ENCODE data around the gene MYBPC2. TPM values are rescaled to one million over a fixed set of nuclear protein-coding genes. Genes with fewer than 3 reads are reported as not detected.
"Not testable (repeated sequence)": the region's sequence is repeated elsewhere in the genome, so short reads cannot be mapped to it uniquely, and the experiment has no call there.

The MYBPC2 gene
- total RNA-seq, 2 donors from 2014 or later, result not detected

DNA sequence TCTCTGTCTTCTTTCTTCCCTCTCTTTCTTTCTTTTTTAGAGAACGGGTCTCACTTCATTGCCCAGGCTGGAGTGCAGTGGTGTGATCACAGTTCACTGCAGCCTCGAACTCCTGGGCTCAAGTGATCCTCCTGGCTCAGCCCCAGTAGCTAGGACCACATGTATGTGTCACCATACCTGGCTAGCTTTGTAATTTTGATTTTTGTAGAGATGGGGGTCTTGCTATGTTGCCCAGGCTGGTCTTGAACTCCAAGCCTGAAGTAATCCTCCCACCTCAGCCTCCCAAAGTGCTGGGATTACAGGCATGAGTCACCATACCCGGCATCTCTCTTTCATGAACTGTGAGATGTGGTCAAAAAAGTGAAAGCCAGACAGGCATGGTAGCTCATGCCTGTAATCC lies 40.6 kb downstream of the MYBPC2 start:
- DNase-seq; intact Hi-C loops (cut with DNase I); ATAC-seq: not testable (repeated sequence)

DNA sequence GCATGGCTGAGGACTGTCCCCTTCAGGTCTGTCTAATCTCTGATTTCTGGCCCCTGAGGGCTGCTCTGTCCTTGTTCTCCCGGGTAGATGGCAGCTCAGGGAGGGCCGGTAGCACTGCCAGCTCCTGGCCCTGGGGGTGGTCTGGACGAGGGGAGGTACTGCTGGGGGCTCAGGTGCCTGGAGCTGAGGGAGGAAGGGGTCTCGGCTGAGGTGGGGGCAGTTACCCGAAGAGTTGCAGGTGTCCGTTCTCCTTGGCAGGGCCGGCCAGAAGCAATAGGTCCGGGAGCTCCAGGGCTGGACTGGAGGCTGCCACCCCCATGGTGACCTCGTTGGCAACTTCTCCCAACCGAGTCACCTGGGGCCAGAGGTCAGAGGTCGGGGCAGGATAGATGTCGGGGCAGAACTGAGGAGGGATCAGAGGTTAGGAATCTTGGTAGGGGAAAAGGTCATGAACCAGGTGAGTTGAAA lies 42.4 kb downstream of the MYBPC2 start:
- intact Hi-C loops (cut with DNase I), result no loop called here

DNA sequence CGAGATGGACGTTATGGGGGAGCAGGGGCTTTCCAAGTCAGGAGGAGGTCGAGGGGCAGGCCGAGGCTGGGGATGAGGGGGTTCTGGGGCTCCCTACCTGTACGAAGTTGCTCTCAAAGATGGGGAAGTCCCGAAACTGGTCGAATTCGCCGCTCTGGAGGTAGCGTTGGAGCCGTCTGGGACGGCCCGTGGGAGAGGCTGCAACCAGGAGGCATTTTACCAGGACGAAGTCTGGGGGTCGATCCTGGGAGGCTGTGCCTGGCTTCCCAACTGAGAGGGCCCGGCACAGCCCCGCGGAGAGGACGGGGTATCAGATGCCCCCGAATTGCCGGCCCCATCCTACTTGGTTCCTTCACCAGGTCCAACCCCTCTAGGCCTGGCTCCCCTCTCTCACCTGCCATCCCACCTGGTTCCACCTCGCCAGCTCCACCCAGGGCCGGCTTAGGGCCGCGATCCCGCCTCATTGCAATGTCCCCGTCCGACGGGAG lies 43.1 kb downstream of the MYBPC2 start:
- DNase-seq (no peak), ATAC-seq (no peak)

More for the DNA sequence above, 42.4 kb downstream of the MYBPC2 start:
- no peak for DNase-seq
- no peak for ATAC-seq

DNA sequence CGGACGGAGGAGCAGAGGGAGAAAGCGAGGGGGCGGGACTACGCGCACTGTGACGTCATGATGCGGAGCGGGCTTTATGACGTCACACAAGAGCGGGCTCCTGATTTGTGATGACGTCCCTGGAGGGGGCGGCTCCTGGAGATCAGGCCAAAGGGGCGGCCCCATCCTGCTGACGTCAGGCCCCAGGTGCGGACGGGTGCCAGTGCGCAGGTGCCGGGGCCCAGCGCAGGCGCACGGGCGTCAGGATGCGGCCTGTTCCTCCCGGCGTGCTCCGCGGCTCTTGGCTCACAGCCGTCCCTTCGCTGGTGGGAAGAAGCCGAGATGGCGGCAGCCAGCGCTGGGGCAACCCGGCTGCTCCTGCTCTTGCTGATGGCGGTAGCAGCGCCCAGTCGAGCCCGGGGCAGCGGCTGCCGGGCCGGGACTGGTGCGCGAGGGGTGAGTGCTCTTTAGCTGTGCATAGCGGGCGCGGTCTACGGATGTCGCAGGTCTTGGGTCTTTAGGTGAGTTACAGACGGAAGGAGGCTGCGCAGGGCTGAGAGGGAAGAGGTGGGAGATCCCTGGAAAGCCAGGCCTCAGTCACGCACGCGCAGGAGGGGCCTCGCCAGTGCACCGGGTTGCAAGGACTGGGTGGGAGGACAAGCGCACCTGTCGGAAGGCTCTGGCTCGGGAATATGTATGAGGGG lies 43.7 kb downstream of the MYBPC2 start, which contains the start of the genes EMC10 and GARIN5A:
TSS of gene EMC10 (plus strand) at position 284 of the 683 bp plus-strand sequence. CDS start at position 322, 38 bp downstream.
TSS of gene GARIN5A (minus strand) at position 625 of the 683 bp plus-strand sequence. CDS start at position 165, 460 bp downstream.
- DNase-seq, result peak; percentile 92
- intact Hi-C loops (cut with DNase I), result no loop called here
- peak; percentile 96 to 97 for ATAC-seq

More for the DNA sequence above, 43.1 kb downstream of the MYBPC2 start:
- intact Hi-C loops (cut with DNase I), result no loop called here

DNA sequence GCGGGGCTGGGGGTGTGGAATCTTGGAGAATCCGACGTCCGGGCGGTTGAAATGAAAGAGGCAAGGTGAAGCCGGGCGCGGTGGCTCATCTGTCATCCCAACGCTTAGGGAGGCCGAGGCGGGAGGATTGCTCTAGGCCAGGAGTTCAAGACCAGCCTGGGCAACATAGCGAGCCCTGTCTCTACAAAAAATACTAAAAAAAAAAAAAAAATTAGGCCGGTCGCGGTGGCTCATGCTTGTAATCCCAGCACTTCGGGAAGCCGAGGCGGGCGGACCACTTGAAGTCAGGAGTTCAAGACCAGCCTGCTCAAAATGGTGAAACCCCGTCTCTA lies 44.2 kb downstream of the MYBPC2 start:
- DNase-seq (no peak), ATAC-seq (no peak)
- intact Hi-C loops (cut with DNase I), result no loop called here

DNA sequence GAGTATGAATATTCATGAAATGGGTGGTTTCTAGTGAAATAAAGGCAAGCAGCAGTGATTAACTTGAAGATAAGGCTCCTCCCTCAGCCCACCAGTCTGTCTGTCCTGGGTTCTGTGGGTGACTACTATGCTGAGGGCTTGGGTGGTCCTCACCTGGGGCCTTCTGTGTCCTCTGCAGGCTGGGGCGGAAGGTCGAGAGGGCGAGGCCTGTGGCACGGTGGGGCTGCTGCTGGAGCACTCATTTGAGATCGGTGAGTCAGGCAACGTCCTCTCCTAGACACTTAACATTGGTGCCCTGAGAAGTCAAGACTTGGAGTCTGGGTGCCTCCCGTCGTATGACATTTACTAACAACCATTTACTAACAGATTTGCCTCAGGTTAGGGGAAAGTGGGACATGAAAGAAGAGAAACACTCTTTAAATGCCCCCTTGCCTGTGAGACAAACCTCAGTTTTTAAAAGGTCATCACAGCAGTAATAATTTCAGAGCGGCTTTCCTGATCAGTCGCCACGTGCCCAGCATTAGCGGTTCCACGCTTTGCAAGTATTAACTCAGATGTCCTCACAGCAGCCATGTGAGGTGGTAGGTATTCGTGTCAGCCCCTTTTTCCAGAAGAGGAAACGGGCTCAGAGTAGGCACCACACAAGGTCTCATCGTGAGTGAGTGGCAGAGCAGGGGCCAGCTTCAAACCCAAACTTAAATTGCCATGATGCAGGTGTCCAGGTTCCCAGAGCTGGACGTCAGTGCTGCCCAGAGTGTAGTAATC lies 45.2 kb downstream of the MYBPC2 start:
- intact Hi-C loops (cut with DNase I), result no loop called here
- DNase-seq (no peak), ATAC-seq (no peak)

DNA sequence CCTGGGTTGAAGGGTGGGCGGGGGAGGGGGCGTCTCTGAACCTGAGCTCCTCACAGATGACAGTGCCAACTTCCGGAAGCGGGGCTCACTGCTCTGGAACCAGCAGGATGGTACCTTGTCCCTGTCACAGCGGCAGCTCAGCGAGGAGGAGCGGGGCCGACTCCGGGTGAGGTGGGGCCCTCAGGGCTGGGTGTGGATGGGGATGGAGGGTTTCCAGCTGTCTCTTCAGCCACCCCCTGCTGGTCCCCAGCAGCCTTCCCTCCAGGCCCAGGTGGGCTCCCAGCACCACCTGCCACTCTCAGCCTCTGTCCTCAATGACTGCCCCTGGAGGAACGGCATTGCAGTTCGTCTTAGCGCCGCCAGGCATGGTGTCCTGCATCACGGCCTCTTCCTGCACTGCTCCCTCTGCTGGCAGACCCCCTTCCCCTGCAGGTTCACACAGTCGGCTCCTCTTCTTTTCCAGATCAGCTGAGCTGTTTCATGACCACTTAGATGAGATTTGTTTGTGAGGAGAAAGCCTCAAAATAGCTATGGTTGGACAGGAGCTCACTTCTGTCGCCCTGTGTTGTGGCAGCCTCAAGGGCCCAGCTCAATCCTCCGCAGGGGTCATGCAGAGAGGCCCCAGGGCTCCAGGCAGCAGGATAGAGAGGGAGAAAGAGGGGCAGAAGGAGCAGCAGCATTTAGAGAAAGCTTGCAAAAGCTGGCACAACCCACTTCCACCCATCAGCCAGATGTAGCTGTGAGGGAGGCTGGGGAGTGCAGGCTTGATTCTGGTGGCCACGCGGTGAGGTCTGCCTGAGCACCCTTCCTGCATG lies 46.4 kb downstream of the MYBPC2 start:
- intact Hi-C loops (cut with DNase I), result no loop called here
- ATAC-seq (no peak), DNase-seq (no peak)

DNA sequence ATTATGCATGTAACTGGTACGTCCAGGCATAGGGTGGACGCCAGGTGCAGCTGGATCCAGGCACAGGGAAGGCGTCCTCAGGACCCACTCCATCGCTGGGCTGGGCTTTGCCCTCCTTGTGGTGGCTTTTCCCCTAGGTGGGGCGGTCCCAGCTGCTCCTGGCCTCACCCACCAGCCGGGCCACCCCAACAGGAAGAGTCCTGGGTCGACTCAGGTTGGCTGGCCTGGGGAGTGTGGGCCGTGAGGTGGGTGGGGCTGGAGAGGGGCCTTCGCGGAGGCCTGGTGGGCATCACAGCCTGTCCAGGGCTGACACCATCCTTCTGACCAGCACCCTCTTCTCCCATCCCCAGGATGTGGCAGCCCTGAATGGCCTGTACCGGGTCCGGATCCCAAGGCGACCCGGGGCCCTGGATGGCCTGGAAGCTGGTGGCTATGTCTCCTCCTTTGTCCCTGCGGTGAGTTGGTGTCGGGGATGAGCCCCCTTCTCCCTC lies 47.1 kb downstream of the MYBPC2 start:
- ATAC-seq (no peak), DNase-seq (no peak)
- intact Hi-C loops (cut with DNase I), result no loop called here

DNA sequence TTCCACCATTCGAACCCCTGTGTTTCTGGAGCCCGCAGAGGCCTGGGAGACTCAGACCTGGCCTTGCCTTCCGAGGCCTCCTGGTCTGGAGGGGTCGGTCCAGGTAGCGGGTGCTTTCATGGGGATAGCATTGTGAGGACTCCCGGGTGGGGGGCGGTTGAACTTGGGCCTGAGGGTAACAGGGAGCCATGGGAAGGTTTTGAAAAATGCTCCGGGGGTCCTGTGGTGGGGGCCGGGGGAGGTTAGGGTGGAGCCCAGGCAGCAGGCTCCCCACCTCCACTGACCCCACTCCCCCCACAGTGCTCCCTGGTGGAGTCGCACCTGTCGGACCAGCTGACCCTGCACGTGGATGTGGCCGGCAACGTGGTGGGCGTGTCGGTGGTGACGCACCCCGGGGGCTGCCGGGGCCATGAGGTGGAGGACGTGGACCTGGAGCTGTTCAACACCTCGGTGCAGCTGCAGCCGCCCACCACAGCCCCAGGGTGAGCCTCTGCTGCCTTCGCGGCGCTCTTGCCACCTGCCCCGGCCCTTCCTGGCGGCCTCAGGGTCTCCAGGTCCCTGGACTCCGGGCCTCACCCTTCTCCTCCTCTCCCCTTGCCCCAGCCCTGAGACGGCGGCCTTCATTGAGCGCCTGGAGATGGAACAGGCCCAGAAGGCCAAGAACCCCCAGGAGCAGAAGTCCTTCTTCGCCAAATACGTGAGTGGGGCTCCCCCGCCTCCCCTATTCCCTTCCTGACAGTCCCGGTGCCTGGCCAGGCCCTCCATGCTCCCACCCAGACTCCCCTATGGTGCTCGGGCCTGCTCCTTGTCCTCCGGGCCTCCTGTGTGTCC lies 47.8 kb downstream of the MYBPC2 start:
- no peak for ATAC-seq
- intact Hi-C loops (cut with DNase I), result no loop called here
- DNase-seq, result no peak

DNA sequence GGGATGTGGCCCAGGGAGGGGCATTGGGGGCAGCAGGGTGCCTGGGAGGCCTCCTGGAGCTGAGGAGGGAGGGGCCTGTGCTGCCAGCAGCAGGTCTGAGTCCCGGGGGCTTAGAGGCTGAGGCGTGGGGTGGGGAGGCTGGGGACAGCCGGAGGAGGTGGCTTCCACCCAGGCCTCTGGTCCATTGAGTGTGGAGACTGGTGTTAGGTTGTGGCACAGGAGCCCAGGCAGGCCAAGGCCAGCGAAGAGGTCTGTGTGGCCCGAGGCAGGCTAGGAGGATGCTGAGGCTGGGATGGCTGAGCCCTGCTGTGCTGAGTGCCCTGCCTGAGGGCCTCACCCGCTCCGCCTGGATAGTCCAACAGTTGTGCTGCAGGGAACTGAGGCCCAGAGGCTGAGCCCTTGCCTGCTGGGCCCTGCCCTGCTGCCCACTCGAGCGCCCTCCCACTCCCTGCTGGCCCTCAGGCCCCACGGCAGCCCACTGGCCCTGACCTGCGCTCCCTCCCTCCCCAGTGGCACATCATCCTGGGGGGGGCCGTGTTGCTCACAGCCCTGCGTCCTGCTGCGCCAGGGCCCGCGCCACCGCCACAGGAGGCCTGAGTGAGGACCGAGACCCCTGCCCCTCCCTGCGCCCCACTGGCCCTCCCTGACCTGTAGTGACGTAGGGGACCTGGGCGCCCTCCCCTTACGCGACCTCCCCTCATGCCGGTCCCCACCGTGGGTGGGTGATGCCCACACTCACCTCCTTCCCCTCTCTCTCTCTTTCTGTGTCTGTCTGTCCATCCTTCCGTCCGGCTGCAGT lies 48.9 kb downstream of the MYBPC2 start:
- DNase-seq (no peak), ATAC-seq (no peak)
- intact Hi-C loops (cut with DNase I), result no loop called here

DNA sequence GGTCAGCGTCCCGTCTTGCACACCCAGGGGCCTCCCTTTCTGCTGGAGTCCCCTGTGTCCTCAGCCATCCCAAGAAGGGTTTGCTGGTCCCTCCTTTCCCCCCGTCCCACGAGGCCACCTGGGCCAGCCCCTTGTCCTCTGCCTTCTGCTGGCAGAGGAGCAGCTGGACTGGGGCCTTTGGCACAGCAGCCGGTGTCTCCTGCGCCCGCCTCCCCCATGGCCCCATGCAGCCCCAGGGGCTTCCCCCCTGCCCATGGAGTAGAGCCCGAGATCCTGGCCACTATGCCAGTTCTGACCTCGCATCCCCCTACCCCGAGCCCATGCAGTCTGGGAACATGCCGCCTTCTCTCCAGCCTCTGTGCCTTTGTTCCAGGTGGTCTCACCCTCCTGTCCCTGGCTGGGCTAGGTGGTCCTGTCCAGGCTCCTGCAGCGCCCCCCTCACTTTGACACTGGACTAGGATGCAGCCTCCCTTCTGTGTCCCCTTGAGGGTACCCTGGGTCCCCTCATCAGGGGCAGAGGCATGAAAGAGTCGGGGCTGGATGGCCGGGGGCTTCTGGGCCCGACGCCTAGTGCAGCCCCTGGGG lies 49.7 kb downstream of the MYBPC2 start:
- ATAC-seq (no peak), DNase-seq (no peak)
- intact Hi-C loops (cut with DNase I), result no loop called here

DNA sequence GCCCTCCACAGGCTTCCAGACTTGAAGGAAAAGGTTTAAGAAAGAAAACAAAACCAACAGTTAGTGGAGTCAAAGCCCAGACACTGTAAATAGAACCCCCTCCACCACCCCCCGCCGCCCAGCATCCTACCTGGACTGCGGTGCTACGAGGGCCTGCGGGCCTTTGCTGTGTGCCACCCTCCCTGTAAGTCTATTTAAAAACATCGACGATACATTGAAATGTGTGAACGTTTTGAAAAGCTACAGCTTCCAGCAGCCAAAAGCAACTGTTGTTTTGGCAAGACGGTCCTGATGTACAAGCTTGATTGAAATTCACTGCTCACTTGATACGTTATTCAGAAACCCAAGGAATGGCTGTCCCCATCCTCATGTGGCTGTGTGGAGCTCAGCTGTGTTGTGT lies 50.2 kb downstream of the MYBPC2 start:
- intact Hi-C loops (cut with DNase I), result no loop called here
- DNase-seq (no peak), ATAC-seq (no peak)

DNA sequence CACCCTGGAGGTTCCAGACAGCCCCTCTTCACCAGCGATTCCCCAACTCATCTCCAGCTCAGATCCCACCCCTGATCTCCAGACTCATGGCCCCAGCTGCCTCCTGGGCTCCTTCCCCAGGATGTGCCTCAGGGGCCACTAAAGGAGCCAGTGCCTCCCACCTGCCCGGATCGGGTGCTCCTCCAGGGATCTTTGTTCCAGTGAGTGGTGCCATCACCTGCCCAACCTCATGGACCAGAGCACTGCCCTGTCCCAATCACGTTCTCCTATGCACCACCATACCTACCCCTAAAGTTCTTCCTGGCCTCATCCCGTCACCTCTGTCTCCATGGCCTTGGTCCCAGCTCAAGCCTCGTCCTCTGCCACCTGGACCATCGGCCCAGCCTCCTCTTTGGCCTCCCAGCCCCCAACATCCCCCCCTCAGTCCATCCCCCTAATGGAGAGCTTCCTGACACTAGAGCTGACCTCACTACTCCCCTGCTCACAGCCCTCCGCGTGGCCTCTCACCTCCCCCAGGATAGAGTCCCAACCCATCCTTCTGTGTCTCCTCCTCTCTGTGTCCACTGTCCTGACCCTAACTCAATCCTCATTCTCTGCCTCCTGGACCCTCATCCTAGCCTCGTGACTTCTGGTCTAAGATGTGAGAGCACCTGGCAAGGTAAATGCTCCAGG lies 52.7 kb downstream of the MYBPC2 start:
- DNase-seq, result no peak

DNA sequence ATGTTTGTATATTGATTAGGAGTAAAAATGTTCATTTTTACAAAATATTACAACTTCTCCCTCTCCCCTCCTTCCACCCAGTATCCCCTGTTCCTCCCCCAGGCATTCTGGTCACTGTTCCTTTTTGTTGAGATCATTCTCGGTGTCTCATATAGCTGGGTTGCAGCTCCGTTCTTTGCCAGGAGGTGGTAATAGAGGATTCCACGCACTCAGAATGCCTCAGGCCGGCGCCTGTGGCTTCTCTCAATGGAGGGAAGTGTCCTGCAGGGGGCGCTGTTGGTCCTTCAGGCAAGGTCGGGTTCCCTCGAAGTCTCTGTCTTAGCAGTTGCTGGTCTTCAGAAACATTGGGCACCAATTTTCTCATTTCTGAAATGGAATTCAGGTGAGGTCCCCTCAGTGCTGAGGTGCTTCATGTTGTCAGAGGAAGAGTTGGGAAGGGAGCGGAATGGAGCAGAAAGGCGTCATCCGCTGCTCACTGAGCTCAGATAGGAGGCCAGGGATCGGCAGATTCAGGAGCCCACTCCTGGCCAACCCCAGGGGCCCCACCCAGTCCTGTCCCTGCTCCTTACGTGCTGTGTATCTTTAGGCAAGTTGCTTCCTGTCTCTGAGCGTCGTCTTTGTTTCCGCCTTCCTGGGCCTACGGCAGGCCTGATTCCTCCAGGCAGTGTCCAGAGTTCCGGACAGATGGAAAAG lies 54.3 kb downstream of the MYBPC2 start:
- intact Hi-C loops (cut with DNase I), result no loop called here
- DNase-seq (no peak), ATAC-seq (no peak)

More for the DNA sequence above, 52.7 kb downstream of the MYBPC2 start:
- intact Hi-C loops (cut with DNase I), result no loop called here
- ATAC-seq, result no peak

DNA sequence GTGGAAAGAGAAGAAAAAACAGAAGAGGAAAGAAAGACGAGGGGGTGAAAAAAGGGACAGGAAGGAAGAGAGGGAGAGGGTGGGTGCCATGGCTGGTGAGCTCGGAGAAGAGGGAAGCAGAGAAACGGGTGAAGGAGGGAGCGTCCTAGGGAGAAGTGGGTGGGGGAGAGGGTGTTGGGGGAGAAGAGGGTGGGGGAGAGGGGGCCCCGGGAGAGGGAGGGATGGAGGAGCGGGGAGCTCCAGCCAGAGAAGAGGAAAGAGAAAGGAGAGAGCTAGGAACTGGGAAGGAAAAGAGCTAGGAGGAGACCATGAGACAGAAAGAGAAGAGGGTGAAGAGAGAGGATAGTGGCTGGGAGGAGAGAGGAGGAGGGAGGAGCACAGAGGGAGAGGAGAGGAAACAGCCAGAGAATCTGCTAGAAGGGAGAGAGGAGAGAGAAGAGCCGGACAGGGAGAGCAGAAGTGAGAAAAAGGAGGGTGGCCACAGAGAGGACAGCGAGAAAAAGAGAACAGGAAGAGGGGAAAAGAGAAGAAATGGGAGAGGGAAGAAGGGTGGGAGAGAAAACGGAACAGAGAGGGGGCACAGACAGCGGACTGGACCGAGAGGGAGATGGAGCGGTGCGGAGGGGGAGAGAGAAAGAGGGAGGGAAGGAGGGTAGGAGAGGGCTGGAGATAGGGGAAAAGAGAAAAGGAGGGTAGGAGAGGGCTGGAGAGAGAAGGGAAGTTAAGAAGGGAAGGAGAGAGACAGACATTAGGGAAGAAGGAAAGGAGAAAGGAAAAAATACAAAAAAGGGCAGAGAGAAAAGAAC lies 55.9 kb downstream of the MYBPC2 start:
- DNase-seq (no peak), ATAC-seq (peak in 1 of 2 donors; percentile 19)
- intact Hi-C loops (cut with DNase I), result no loop called here
